Measurements from ENCODE around the gene PLSCR3.

Gene PLSCR3

GRCh38 chr17:7426203-7426863 lies 32.0 kb upstream of the PLSCR3 start:
- no peak for DNase-seq (ENCODE audit: low read depth)

GRCh38 chr17:7425756-7426155 lies 31.4 kb upstream of the PLSCR3 start:
- no peak for DNase-seq (ENCODE audit: low read depth)

DNA sequence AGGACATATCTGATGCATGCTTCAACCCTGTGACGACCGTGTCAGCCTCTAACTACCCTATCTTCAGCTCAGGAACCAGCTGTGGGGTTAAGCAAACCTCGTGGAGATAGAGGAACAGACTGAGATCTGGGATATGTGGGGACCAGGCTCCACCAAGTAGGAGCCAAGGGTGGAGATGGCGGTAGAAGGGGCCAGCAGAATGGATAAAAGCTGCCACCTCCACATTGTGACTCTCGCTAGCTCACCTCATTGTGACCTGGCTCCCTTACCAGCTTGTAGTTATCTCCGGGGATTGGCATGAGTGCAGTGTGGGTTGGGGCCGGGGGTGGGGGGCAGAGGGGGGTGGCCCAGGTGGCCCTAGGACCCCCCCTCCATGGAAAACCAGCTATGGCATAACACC lies 31.0 kb upstream of the PLSCR3 start, which contains the start of gene SPEM2:
Gene SPEM2, plus strand, starts transcription at position 301 of the 400 bp plus-strand sequence. Its CDS starts 73 bp downstream, at position 374.
- DNase-seq (ENCODE audit: low read depth): no peak

- no peak for DNase-seq (ENCODE audit: low read depth)
Measured at GRCh38 chr17:7423679-7424078, 29.4 kb upstream of the PLSCR3 start.

- no peak for DNase-seq (ENCODE audit: low read depth)
Measured at GRCh38 chr17:7421186-7421585, 26.9 kb upstream of the PLSCR3 start.

DNA sequence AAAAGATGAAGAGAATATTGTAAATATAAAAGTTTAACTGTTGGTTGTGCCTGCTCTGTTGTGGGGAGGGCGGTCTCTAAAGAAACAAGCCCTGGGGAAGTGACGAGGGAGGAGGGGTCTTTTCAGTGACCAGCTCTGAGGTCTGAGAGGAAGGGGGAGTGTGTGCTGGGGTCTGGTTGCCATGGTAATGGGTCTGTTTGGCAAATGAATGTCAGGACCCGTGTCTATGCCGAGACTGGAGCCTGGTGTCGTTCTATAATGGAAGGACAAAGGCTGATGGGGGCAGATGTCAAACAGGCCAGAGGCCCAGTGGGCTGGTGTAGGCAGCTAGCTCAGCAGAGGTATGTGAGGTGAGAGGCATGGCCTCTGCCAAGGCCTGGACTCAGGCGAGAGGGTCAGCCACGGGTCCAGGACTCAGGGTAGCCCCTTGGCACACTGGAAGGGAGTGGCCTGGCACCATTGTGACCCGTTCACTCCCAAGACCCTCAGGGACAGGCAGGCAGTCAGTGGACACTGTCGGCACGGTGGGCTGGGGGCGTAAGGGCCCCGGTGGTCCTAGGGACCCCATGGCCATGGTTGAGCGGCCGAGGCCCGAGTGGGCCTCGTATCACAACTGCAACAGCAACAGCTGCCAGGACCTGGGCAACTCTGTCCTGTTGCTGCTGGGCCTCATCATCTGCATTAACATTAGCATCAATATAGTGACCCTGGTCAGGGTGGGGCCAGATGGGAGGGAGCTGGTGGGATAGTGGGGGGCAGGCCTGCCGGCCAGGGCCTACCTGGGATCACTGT lies 25.7 kb upstream of the PLSCR3 start, which contains the start of gene SPEM1:
Gene SPEM1, plus strand, starts transcription at position 506 of the 792 bp plus-strand sequence. Its CDS starts 61 bp downstream, at position 567.
- no peak for DNase-seq (ENCODE audit: low read depth)

GRCh38 chr17:7418472-7419152 lies 24.3 kb upstream of the PLSCR3 start:
- no peak for DNase-seq (ENCODE audit: low read depth)

GRCh38 chr17:7417056-7417655 lies 22.8 kb upstream of the PLSCR3 start:
- DNase-seq (ENCODE audit: low read depth): no peak

DNA sequence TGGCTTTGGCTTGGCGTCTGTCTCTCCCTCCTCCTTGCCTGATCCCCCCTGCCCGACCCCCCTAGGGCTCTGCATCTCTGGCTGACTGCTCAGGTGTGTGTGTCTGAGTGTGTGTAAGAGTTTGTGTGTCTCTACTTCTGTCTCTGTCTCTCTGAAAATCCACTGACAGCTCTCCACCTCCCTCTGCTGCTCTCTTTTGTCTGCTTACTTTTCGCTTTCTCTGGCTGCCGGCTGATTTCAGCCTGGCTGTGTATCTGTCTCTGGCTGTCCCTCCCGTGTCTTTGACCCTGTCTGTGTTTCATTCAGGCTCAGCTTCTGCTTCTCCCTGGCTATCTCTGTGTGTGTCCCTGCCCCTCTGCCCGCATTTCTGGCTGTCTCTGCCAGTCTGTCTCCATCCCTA lies 22.0 kb upstream of the PLSCR3 start:
- DNase-seq (ENCODE audit: low read depth): no peak

GRCh38 chr17:7415784-7416183 lies 21.5 kb upstream of the PLSCR3 start:
- DNase-seq (ENCODE audit: low read depth): no peak

- no peak for DNase-seq (ENCODE audit: low read depth)
Measured at GRCh38 chr17:7414837-7415236, 20.5 kb upstream of the PLSCR3 start.

DNA sequence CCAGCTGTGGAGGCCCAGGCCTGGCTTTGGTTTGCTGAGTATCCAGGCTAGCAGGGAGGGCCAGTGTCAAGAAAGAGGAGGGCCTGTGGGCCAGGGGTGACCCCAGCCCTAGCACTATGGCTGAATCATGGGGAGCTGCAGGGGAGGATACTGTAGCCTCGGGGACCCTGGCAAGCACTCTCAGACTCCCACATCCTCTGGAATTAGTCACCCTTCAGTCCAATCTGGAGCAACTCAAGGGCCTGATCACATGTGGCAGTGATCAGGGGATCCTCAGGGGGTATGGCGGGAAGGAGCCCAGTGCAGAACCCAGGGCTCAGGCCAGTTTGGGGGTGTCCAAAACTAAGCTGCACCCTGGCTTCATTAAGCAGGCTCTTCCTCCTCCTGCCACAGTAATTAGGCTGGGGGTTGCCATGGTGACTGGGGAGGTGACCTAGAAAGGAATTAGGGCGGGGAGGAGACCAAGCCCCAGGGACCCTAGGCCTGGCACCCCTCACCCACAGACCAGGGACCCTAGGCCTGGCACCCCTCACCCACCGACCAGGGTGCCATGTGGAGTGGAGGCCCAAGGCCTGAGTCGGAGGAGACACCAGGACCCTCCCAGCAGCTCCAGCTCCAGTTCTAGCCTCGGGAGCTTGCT lies 19.1 kb upstream of the PLSCR3 start:
- DNase-seq (ENCODE audit: low read depth): no peak

GRCh38 chr17:7411427-7411750 lies 17.1 kb upstream of the PLSCR3 start:
- DNase-seq (ENCODE audit: low read depth): no peak

GRCh38 chr17:7410634-7411426 lies 16.5 kb upstream of the PLSCR3 start:
- DNase-seq (ENCODE audit: low read depth): no peak

GRCh38 chr17:7409716-7410115 lies 15.4 kb upstream of the PLSCR3 start:
- DNase-seq (ENCODE audit: low read depth): no peak

DNA sequence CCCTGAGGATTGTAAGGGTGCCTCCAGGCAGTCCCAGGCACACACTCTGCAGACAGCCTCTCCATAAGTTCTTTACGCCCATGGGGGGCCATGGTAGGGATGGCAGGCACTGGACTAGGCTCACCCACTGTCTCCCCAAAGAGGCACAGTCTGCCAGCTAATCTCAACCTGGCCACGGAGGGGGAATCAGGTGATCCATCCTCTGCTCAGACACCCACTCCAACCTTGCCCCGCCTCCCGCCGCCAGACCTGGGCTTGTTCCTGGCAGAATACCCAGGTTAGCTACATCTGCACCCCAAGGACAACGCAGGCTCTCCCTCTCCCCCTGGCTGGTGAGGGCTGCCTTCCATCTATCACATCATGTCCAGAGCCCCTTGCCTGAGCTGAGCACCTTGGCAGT lies 14.5 kb upstream of the PLSCR3 start:
- DNase-seq (ENCODE audit: low read depth): no peak

GRCh38 chr17:7408252-7408727 lies 14.0 kb upstream of the PLSCR3 start:
- DNase-seq (ENCODE audit: low read depth): no peak

DNA sequence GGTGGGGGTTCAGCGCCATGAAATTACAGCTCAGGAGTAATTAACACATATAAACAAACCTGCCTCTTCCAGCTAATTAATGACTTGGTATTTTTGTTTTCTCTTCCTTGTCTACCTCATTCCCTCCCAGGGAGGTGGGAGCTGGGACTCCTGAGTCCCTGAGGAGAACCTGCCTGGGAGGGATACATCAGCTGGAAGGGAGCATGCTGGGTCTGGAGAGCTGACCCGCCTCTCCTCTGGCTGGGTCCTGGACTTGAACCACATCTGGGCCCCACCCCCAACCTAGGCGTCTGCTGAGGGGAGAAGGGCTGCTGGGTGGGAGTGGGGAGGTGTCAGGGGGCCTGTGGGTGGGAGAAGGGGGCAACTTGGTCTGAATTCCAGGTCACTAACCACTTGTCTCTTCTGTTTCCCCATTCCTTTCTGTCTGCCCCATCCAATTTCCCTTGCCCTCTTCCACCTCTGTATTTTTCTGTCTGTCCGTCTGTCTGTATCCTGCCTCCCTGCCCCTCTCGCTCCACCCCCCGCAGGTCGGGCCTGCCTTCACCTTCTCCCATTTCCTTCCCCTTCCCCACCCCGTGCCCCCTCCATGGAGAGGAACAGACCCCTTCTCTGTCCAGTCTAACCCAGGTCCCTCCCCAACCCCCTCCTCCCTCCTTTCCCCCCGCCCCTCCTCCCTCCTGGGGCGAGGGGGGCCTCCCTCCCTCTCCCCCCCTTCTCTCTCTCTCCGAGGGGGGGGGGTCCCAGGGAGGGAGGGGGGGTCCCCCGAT lies 13.3 kb upstream of the PLSCR3 start, which contains the start of gene NLGN2:
Gene NLGN2, plus strand, starts transcription at position 361 of the 767 bp plus-strand sequence. CDS start 411 bp downstream, outside the sequence.
- DNase-seq (ENCODE audit: low read depth): no peak

DNA sequence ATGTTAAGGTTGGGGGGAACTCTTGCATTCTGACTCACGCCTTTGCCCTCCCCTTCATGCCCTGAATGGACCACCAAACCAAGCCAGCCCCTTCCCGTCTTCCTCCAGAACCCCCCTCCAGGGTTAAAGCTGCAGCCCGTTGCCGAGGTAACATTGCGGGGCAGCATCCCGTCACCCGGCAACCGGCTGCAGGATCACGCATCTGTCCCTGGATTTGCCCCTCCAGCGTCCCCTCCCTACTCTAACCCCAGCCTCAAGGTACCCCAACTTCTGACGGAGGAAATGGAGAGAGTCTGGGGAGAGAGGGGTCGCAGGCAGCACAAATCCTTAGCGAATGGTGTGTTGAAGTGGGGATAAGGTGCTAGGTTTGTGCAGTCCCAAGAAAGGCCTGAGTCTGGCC lies 12.8 kb upstream of the PLSCR3 start:
- DNase-seq (ENCODE audit: low read depth): no peak

GRCh38 chr17:7406235-7406825 lies 12.0 kb upstream of the PLSCR3 start:
- DNase-seq (ENCODE audit: low read depth): no peak
